ENCODE results near the gene SARNP.

SARNP gene

GRCh38 chr12:55707841-55708694 lies 109.5 kb downstream of the SARNP start, which contains the start of gene ITGA7:
Gene ITGA7 (minus strand): TSS chr12:55707904. CDS start chr12:55707682, 222 bp downstream.
- TF ChIP-seq ZBTB7A (IDR thresholded peaks at IDR 0.05; ENCODE audit: low read depth): no peak
- TF ChIP-seq, protein P1, sequence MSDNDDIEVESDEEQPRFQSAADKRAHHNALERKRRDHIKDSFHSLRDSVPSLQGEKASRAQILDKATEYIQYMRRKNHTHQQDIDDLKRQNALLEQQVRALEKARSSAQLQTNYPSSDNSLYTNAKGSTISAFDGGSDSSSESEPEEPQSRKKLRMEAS (IDR thresholded peaks at IDR 0.05): no peak
- TF ChIP-seq TEAD4 (IDR thresholded peaks at IDR 0.05): no peak
- TF ChIP-seq, protein P2, sequence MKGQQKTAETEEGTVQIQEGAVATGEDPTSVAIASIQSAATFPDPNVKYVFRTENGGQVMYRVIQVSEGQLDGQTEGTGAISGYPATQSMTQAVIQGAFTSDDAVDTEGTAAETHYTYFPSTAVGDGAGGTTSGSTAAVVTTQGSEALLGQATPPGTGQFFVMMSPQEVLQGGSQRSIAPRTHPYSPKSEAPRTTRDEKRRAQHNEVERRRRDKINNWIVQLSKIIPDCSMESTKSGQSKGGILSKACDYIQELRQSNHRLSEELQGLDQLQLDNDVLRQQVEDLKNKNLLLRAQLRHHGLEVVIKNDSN (IDR thresholded peaks at IDR 0.05): no peak
- no peak for TF ChIP-seq NFIC (IDR thresholded peaks at IDR 0.05)
- no peak for TF ChIP-seq CREB1 (IDR thresholded peaks at IDR 0.05; ENCODE audit: low read depth)
- TF ChIP-seq YY1 (IDR thresholded peaks at IDR 0.05; ENCODE audit: low read depth): no peak
- TF ChIP-seq FOXM1 (IDR thresholded peaks at IDR 0.05; ENCODE audit: borderline replicate concordance, low read depth): no peak
- TF ChIP-seq CEBPB (IDR thresholded peaks at IDR 0.05): no peak
- TF ChIP-seq TAF1 (IDR thresholded peaks at IDR 0.05; ENCODE audit: low read depth): no peak
- TF ChIP-seq REST (IDR thresholded peaks at IDR 0.05; ENCODE audit: low read depth): no peak
- no peak for TF ChIP-seq RAD21 (IDR thresholded peaks at IDR 0.05; ENCODE audit: low read depth)
- no peak for TF ChIP-seq TCF12 (IDR thresholded peaks at IDR 0.05; ENCODE audit: low read depth)
- no peak for TF ChIP-seq EP300 (IDR thresholded peaks at IDR 0.05; ENCODE audit: borderline replicate concordance)
- no peak for TF ChIP-seq EGR1 (IDR thresholded peaks at IDR 0.05)

All from Ishikawa (cell line).